HG03378 (cell line): ENCODE results near the gene PRM3.

Source experiments
- ATAC-seq: cut with Tn5 transposase; IDR thresholded peaks from one replicate; pipeline ENCODE4 v1.9.1; 2021; ENCODE audit warnings: mild to moderate bottlenecking, moderate library complexity; ENCODE audit not compliant: unreplicated experiment

The PRM3 gene

GRCh38 chr16:11229432-11229831 lies 44.0 kb downstream of the PRM3 start:
- ATAC-seq = no peak

- ATAC-seq = peak; percentile 5
Measured at GRCh38 chr16:11225677-11226549, 47.5 kb downstream of the PRM3 start.

- ATAC-seq = peak; percentile 80
Measured at GRCh38 chr16:11224894-11225676, 48.3 kb downstream of the PRM3 start.

- peak; percentile 38 for ATAC-seq
Measured at GRCh38 chr16:11224096-11224893, 49.1 kb downstream of the PRM3 start.
